ENCODE data around the gene SLC25A10.
"Not testable (repeated sequence)": the region's sequence is repeated elsewhere in the genome, so short reads cannot be mapped to it uniquely, and the experiment has no call there.

Gene SLC25A10

DNA sequence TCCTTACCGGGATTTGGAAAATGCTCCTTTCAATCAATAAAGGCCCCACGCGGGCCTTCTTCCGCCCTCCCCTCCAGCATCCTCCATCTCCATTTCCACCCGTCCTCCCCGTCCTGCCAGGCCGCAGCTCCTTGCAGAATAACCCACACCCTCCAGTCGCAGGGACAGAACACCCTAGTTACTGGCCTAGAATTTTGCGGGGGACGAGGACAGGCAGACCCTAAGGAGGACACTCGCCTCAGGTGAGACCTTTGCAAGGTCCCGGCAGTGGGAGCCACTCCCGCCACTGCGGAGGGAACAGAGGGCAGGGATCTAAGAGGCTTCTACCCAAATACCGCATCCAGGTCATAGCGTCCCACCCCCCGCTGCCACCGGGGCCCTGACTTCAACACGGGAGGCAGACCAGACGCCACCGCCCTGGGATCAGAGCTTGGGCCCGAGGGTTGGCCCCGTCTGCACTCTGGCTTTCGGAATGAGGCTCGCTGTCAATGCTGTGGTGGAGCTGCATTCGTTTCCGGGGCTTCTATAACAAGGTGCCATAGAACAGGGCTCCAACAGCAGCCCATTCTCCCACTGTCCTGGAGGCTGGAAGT lies 26.8 kb downstream of the SLC25A10 start:
- TF ChIP-seq, protein P1, sequence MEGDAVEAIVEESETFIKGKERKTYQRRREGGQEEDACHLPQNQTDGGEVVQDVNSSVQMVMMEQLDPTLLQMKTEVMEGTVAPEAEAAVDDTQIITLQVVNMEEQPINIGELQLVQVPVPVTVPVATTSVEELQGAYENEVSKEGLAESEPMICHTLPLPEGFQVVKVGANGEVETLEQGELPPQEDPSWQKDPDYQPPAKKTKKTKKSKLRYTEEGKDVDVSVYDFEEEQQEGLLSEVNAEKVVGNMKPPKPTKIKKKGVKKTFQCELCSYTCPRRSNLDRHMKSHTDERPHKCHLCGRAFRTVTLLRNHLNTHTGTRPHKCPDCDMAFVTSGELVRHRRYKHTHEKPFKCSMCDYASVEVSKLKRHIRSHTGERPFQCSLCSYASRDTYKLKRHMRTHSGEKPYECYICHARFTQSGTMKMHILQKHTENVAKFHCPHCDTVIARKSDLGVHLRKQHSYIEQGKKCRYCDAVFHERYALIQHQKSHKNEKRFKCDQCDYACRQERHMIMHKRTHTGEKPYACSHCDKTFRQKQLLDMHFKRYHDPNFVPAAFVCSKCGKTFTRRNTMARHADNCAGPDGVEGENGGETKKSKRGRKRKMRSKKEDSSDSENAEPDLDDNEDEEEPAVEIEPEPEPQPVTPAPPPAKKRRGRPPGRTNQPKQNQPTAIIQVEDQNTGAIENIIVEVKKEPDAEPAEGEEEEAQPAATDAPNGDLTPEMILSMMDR (conservative IDR thresholded peaks at IDR 0.05): no peak
- no peak for TF ChIP-seq ZFX (IDR thresholded peaks at IDR 0.05)
- H3K27ac ChIP-seq: no peak overlapping the region

DNA sequence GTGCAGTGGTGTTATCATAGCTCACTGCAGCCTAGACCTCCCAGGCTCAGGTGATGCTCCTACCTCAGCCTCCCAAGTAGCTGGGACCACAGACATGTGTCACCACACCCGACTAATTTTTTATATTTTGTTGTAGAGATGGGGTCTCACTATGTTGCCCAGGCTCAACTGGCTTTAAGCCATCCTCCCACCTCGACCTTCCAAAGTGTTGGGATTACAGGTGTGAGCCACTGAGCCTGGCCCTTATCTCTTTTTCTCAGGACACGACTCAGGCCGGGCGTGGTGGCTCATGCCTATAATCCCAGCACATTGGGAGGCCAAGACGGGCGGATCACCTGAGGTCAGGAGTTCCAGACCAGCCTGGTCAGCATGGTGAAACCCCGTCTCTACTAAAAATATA lies 27.5 kb downstream of the SLC25A10 start:
- H3K27ac ChIP-seq: not testable (repeated sequence)

DNA sequence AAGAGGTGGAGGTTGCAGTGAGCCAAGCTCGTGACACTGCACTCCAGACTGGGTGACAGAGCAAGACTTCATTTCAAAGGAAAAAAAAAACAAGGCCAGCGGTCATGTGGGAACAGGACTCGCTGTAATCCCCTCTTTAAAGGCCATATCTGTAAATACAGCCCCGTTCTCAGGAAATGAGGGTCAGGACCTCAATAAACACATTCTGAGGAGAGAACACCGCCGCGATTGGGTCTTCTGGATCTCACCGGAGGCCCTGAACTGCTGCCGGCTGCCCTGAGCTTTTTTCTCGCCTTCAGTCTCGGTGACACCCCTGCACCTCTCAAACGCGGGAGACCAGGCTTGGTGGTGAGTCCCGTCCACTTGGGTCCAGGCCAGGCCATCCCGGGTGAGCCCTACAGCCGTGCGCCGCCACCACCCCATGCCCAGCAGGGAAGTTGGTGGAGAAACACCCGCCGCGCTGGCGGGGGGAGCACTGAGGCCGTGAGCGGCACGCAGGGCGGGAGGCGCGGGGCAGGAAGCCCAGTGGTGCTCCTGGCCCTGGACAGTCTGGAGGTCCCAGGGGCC lies 28.4 kb downstream of the SLC25A10 start:
- H3K27ac ChIP-seq: no peak overlapping the region
- TF ChIP-seq, protein P1 (conservative IDR thresholded peaks at IDR 0.05): no peak
- TF ChIP-seq ZFX (IDR thresholded peaks at IDR 0.05): no peak

DNA sequence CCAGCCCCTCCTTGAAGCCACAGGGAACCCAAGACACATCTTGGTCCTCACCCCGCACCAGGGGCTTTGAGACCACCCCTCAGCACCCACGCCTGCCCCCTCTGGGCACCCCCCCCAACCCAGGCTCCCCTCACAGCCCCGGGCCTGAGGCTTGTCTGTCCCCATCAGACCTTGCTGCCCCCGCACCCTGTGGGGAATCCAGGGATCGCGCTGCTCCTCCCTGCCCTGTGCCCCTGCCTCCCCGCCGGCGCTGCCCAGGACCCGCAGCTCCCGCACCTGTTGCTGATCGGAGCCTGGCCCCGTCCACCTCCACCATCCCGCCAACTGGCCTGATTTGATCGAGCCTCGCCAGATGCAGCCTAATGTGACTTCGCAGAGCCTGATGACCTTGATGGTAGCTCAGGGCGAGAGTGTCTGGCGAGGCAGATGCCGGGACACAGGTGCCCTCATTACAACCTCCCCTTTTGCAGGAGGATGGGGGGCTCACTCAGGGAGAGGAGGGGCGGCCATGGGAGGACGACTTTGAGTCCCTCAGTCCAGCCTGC lies 29.0 kb downstream of the SLC25A10 start:
- no peak overlapping the region for H3K27ac ChIP-seq
- TF ChIP-seq, protein P1 (conservative IDR thresholded peaks at IDR 0.05): no peak
- no peak for TF ChIP-seq ZFX (IDR thresholded peaks at IDR 0.05)

DNA sequence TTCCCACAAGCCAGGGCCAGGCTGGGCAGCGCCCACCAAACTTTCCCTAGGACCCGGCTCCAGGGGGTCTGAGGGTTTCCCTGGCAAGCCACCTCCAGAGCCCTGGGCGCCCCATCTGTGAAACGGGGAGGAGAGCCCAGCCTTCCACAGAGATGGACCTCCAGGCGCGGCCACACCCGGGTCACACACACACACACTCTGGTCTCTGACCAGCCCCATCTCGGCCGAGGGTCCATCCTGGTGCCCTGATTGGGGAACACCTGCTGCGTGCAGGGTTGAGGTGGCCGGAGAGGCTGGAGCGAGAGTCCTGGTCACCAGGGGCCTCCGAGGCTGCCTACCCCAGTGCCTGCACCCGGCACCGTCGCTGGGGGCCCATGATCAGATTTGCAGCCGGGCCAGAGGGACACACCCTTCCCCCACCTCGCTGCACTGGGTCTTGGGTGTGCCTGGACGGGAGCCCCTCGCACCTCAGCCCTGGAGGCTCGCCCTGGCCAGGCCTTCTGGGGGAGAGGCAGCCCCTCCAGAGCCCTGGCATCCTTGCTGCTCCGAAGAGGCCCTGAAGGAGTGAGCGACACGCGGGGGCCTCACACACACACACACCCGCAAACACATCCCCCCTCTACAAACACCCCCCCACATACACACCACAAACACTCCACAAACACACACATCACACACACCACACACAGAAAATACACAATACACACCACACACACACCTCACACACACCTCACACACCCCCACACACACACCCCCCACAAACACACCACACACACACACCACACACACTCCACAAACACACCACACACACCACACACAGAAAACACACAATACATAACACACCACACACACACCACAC lies 29.7 kb downstream of the SLC25A10 start:
- TF ChIP-seq, protein P1 (conservative IDR thresholded peaks at IDR 0.05): no peak
- no peak for TF ChIP-seq ZFX (IDR thresholded peaks at IDR 0.05)
- no peak overlapping the region for H3K27ac ChIP-seq

Data from C4-2B (cell line).